Activated CD4-positive, CD25-positive, alpha-beta regulatory T cell treated with anti-CD3 and anti-CD28 coated beads, Interleukin-2, amount 50 U/mL, for 16 hours (primary cell): ENCODE results near the gene TGM1.
A peak's percentile ranks its signal among the peaks of the same experiment; 100 is the strongest.
"Not testable (repeated sequence)": the region's sequence is repeated elsewhere in the genome, so short reads cannot be mapped to it uniquely, and the experiment has no call there.

Source experiments
- DNase-seq: peaks from one replicate; pipeline ENCODE4 v3.0.0-alpha.2; 2020; ENCODE audit warnings: low read depth, low spot score

The TGM1 gene

GRCh38 chr14:24234095-24235005 is 28.6 kb downstream of the TGM1 start:
- DNase-seq, result no peak

GRCh38 chr14:24233538-24233866 is 29.5 kb downstream of the TGM1 start:
- no peak for DNase-seq

GRCh38 chr14:24232645-24233537 is 30.1 kb downstream of the TGM1 start, which contains the start of gene GMPR2:
Gene GMPR2, plus strand, starts transcription at chr14:24232929. Its CDS starts 325 bp downstream, at chr14:24233254.
- DNase-seq, result no peak

GRCh38 chr14:24232121-24232644 is 30.8 kb downstream of the TGM1 start, which contains the start of gene NEDD8:
Gene NEDD8, minus strand, starts transcription at chr14:24232367. Its CDS starts 100 bp downstream, at chr14:24232267.
- DNase-seq, result peak; percentile 80

- DNase-seq, result no peak
Measured at GRCh38 chr14:24231263-24232120, 31.5 kb downstream of the TGM1 start.

GRCh38 chr14:24228902-24229301 is 34.1 kb downstream of the TGM1 start:
- DNase-seq, result no peak

GRCh38 chr14:24226473-24226872 is 36.5 kb downstream of the TGM1 start:
- DNase-seq, result no peak

- DNase-seq, result no peak
Measured at GRCh38 chr14:24224618-24225071, 38.3 kb downstream of the TGM1 start.

- not testable (repeated sequence) for DNase-seq
Measured at GRCh38 chr14:24222987-24223386, 40.0 kb downstream of the TGM1 start.

GRCh38 chr14:24219521-24219920 is 43.5 kb downstream of the TGM1 start:
- no peak for DNase-seq

- DNase-seq, result no peak
Measured at GRCh38 chr14:24219080-24219479, 43.9 kb downstream of the TGM1 start.

- DNase-seq, result not testable (repeated sequence)
Measured at GRCh38 chr14:24216876-24217275, 46.1 kb downstream of the TGM1 start.

GRCh38 chr14:24216345-24216699 is 46.7 kb downstream of the TGM1 start:
- DNase-seq, result no peak

- peak; percentile 75 for DNase-seq
Measured at GRCh38 chr14:24215495-24216344, 47.3 kb downstream of the TGM1 start, which contains the start of gene MDP1. Gene MDP1, minus strand, starts transcription at chr14:24216066. Its CDS starts 111 bp downstream, at chr14:24215955.

- no peak for DNase-seq
Measured at GRCh38 chr14:24213866-24214662, 48.9 kb downstream of the TGM1 start.

GRCh38 chr14:24212924-24213865 is 49.8 kb downstream of the TGM1 start, which contains the start of gene CHMP4A:
Gene CHMP4A, minus strand, starts transcription at chr14:24213488. Its CDS starts 49 bp downstream, at chr14:24213439.
- peak; percentile 93 for DNase-seq

- DNase-seq, result no peak
Measured at GRCh38 chr14:24211311-24211710, 51.7 kb downstream of the TGM1 start.

GRCh38 chr14:24207625-24208024 is 55.4 kb downstream of the TGM1 start:
- DNase-seq, result no peak
